IPS-NIHi11 (cell line): ENCODE results near the gene RAD51C.
A peak's percentile ranks its signal among the peaks of the same experiment; 100 is the strongest.
"Not testable (repeated sequence)": the region's sequence is repeated elsewhere in the genome, so short reads cannot be mapped to it uniquely, and the experiment has no call there.

ENCODE experiments used
- DNase-seq: peaks from one replicate; pipeline ENCODE4 v3.0.0; 2012; ENCODE audit warnings: mixed read lengths, low spot score

RAD51C gene

DNA sequence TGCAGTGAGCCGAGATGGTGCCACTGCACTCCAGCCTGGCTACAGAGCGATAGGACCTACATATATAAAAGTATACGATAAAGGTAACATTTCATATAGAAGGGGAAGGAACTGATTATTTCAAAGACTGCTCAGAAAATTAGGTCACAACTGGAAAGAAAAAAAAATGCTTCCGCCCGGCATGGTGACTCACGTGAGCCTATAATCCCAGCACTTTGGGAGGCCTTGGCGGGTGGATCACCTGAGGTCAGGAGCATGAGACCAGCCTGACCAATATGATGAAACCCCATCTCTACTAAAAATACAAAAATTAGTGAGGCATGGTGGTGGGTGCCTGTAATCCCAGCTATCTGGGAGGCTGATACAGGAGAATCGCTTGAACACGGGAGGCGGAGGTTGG lies 8.4 kb upstream of the RAD51C start:
- no peak for DNase-seq

DNA sequence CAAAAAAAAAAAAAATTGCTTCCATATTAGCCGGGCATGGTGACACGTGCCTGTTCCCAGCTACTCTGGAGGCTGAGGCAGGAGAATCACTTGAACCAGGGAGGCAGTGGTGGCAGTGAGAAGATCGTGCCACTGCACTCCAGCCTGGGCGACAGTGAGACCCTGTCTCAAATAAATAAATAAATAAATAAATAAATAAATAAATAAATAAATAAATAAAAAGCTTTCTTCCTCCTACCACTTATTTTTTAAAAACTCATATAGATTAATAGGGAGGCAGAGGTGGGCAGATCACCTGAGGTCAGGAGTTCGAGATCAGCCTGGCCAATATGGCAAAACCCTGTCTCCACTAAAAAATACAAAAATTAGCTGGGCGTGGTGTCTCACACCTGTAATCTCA lies 7.9 kb upstream of the RAD51C start:
- not testable (repeated sequence) for DNase-seq

DNA sequence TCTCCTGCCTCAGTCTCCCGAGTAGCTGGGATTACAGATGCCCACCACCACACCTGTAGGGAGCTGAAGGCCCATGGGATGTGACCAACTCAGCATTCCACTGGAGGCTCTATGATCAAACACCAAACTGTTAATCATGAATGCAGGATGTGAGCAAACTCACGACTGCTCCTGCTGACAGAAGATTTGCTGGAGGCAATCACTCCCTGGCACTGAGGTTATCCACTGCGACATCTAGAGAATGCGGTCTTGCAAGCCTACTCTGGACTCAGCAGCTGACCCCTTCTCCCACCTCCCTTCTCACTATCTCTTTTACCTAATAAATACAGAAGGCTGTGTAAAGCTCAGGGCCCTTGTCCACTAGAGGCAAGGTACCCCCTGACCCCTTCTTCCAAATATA lies 5.4 kb upstream of the RAD51C start:
- DNase-seq = no peak

DNA sequence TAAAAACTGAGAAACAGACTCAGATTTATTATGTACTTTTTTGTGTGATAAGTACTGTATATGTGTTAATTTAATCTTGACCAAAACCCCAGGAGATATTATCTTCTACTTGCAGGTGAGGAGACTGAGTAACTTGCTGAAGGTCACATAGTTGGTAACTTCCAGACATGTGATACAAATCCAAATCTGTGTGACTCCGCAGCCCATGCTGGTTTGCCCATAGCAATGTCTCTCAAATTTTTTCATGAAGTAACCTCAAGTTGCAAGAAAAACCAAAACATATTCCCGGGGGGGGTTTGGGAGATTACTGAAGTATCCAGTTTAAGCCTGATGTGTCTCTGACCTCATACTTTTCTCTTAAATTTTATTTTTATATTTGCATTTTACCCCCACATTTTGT lies 3.9 kb upstream of the RAD51C start:
- DNase-seq = no peak

DNA sequence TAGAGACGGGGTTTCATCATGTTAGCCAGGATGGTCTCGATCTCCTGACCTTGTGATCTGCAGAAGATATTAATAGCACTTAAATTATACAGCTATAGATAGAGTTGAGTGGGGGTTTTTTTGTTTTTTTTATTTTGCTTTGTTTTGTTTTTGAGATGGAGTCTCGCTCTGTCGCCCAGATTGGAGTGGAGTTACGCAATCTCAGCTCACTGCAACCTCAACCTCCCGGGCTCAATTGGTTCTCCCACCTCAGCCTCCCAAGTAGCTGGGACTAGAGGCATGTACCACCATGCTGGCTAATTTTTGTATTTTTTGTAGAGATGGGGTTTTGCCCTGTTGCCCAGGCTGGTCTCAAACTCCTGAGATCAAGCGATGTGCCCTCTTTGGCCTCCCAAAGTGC lies 2.4 kb upstream of the RAD51C start:
- not testable (repeated sequence) for DNase-seq

DNA sequence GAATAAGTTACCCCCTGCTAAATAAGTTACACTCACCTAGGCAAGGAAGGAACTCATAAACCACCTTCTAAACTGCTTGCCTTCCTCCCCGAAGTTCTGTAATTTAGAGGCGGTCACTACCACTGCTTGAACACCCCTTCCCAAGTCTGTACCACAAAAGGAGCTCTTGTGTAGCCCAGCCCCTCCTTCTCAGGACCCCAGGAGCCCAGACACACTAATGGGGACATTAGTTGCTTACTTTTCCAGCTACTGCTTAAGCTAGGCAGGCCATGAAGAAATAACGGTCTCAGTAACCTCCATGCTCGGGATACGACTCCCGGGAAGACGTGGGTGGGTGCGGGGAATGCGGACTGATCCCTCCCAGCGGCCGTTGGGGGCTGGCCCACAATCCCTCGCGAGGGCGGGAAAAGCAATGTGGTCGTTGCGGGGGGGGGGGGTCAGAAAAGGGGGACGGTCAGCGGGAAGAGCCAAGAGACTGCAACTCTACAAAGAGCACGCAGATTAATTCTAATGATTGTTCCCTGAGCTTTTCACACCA lies 632 bp upstream of the RAD51C start, which contains the start of gene TEX14:
TSS of gene TEX14 (minus strand) at position 345 of the 538 bp plus-strand sequence. CDS start 40,044 bp downstream, outside the sequence.
- DNase-seq = no peak

DNA sequence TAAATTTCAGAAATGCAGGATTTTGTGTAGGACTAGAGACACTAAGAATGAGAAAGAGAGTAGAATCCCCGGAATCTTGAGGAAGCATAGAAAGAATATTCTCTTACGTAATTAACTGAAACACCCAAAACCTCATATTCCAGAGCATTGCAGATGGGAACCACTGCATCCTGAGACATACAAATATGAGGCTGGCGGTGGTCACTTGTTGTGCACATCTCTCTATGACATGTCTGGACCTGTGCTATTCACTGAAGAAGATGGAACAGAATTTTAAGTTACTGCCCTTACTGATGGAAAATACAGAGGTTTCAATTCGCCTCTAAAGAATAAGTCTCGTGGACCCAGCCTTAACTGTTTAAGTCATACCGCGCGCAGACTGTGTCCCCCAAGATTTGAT lies 806 bp downstream of the RAD51C start:
- no peak for DNase-seq

DNA sequence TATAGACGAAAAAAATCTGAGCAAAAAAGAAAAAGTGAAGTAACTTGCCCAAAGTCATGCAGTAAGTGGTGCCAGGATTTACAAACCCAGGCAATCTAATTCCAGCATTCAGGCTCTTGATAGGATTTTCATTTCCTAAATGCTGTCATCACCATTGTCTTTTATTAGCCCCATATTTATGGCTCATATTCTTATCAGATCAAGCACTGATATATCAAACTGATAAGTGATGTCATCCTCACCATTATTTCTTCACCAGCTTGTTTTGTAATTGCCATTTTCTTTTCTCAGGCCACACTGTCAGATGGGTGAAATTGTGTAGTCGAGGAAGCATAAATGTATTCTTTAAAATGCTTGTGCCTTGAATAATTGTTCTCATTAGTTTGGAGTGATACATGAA lies 1.3 kb downstream of the RAD51C start:
- no peak for DNase-seq

DNA sequence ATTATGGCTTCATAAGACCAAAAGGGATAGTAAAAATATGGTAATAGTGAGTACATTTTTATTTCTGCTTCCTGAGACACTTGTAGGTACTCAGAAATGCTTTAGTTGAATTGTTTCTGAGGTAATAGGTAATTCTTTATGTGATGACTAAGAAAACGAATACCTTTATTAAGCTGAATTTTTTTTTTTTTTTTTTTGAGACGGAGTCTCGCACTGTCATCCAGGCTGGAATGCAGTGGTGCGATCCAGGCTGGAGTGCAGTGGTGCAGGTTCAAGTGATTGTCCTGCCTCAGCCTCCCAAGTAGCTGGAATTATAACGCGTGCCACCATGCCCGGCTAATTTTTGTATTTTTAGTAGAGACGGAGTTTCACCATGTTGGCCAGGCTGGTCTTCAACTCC lies 1.9 kb downstream of the RAD51C start:
- DNase-seq = no peak

DNA sequence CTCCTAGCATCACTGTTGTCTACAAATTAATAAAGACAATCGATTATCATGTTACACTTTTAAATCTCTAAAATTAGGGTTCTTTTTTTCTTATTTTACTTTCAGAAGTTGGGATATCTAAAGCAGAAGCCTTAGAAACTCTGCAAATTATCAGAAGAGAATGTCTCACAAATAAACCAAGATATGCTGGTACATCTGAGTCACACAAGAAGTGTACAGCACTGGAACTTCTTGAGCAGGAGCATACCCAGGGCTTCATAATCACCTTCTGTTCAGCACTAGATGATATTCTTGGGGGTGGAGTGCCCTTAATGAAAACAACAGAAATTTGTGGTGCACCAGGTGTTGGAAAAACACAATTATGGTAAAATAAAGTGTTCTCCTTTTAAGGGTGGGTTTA lies 2.4 kb downstream of the RAD51C start:
- DNase-seq = no peak

DNA sequence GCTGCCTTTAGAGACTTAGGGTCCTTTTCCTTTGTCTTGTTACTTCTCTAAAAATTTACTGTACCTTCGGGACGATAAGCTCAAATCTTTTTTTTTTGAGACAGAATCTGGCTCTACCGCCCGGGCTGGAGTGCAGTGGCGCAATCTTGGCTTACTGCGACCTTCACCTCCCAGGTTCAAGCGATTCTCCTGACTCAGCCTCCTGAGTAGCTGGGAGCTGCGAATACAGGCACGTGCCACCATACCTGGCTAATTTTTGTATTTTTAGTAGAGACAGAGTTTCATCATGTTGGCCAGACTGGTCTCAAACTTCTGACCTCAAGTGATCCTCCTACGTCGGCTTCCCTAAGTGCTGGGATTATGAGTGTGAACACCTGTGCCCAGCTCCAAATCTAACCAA lies 7.4 kb downstream of the RAD51C start:
- DNase-seq = no peak

DNA sequence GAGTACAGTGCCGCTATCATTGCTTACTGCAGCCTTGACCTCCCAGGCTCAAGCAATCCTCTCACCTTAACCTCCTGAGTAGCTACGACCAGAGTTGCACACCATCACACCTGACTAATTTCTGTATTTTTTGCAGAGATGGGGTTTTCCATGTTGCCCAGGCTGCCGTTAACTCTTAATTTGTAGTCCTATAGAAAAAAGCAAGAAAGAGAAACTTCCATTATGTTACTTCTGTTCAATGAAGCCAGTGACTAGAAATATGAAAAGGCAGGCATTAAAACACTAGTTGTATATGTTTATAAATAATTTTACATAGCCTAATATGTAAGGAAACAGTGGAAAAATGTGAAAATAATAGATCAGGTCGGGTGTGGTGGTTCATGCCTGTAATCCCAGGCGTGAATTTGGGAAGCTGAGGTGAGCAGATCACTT lies 9.7 kb downstream of the RAD51C start:
- DNase-seq = no peak

DNA sequence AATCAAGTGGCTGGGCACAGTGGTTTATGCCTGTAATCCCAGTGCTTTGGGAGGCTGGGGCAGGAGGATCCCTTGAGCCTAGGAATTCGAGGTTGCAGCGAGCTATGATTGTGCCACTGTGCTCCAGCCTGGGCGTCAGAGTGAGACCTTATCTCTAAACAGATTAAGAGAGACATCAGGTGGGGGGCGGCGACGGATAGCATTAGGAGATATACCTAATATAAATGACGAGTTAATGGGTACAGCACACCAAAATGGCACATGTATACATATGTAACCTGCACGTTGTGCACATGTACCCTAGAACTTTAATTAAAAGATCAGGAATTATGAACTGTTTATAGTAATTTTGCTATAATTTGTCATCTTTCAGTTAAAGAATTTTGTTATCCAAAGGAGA lies 10.3 kb downstream of the RAD51C start:
- DNase-seq = no peak

DNA sequence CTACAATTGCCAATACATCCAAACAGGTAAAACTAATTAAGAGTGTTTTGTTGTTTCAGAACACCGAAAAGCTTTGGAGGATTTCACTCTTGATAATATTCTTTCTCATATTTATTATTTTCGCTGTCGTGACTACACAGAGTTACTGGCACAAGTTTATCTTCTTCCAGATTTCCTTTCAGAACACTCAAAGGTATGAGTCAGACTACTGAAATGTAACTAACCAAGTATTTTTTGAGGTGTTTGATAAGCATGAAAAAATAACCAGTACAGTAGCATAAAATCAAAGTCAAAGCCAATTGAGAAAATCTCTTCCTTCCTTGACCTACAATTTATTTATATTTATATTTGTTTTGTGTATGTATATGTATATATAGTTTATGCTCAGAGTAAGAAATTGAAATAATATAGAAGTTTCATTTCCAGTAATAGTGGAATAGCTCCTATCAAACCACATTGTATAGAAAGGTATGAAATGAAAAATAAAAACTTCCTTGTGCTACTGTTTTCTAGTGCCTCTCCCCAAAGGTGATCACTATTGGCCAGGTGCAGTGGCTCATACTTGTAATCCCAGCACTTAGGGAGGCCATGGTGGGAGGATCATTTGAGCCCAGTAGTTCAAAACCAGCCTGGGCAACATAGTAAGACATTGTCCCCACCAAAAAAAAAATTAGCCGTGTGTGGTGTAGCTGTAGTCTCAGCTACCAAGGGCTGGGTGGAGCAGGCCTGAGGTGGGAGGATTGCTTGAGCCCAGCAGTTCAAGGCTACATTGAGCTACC lies 10.9 kb downstream of the RAD51C start:
- no peak for DNase-seq

DNA sequence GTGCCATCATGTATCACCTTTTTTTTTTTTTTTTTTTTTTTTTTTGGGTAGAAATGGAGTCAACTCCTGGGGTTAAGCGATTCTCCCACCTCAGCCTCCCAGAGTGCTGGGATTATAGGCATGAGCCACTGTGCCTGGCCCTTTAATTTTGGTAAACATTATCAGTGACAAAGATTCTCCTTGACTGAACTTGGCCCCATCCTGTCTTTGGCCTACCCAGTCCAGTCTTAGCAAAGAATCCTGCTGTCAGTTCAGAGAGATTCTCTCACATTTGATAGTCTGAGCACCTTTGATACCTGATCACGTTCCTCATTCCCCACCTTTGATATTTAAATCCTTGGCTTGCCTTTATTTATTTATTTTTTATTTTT lies 11.5 kb downstream of the RAD51C start:
- no peak for DNase-seq

DNA sequence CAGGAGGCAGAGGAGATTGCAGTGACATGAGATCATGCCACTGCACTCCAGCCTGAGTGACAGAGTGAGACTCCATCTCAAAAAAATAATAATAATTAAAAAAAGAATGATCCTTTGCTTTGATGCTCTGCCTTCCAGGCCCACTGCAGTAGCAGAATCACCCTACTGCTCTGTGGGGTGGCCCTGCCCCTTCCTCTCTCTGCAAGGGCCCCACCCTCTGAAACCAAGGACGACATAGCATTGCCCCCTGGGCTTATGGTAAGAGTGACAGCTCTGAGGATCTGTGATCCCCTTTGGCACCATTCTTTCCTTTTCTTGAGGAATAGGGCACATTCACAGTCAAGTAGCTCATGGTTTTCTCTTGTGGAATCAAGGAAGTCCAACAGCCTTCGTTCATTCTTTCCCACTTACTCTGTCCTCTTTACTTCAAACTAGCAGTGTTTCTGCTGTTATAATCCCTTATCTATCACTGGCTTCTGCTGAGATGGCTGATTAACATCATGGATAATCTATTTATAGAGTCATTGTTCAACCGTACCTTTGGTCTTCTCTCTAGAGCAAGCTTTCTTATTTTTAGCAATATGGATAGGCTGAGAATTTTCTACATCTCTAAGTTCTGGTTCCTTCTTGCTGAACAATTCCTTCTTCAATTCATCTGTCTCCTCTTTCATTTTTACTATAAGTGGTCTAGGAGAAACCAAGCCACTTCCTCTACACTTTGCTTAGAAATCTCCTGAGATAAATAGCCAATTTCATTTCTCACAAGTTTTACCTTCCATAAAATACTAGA lies 14.1 kb downstream of the RAD51C start:
- DNase-seq = no peak

DNA sequence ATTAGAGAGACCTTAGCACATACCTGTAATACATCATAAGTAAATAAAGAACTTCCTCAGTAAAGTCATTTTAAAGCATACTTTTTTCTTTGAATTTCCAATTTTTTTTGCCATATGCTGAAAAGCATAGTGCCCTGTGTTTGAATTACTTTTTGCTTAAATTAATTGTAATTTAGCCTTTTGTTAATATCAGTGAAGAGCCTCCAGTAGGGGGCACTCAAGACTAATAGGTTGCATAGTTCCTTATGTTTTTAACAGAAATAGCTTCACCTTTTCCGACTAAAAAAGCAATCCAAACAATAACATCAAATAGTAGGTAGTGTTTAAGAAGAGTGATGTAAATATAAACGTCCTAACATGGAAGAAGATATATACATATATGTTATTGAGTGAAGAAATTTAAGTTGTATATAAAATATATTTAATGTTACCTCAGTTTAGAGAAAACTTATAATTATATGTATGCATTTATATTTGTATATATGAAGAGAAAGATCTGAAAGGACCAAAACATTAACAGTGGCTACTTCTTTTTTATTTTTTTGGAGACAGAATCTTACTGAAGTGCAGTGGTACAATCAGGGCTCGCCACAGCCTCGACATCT lies 18.6 kb downstream of the RAD51C start:
- peak; percentile 50 for DNase-seq

DNA sequence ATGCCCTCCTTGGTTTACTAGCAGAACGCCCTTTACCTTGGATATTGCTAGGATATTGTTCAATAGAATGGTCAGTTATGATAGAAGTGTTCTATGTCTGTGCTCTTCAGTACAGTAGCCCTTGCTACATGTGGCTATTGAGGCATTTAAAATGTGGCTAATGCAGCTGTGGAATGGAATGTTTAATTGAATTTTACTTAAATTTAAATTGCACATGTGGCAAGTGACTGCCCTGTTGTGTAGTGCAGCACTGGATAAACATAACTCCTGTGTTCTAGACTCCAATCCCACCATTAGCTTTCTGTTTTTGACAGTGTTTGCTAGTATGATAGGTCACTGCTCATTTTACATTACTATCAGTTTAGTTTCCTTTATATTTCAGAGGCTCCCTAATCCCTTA lies 29.9 kb downstream of the RAD51C start:
- DNase-seq = no peak

DNA sequence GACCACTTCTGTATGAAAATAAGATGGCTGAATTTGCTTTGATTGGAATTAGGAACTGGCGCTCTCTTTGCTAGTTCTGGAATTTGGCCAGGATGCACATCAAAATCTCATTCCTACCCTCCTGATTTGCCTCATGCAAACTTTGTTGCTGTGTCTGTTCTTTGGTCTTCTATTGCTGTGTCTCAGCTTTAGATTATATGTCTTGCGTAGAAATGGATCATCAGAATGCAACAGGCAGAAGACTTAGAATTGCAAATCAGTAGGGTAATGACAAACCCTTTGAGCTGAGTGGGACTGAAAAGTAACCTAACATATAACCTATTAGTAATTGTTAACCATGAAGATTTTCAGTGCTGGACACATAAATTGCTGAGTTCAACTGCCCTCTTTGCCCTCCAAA lies 30.3 kb downstream of the RAD51C start:
- DNase-seq = no peak

DNA sequence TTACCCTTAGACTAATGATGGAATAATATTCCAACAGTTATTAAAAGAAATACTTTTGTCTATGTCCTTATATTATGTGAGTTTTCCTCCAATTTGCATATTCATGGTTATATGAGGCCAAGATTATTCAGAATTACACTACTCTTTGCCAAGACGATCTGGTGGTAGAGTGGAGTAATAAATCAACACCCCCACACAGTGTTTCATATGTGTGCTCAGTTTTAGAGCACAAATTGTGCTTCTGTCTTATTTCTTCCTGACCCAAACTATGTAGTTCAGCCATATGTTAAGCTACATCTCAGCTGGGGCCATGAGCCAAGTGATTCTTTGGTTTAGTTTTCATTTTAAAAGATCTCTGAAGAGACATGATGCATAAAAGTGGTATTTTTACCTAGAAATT lies 36.4 kb downstream of the RAD51C start:
- DNase-seq = no peak

DNA sequence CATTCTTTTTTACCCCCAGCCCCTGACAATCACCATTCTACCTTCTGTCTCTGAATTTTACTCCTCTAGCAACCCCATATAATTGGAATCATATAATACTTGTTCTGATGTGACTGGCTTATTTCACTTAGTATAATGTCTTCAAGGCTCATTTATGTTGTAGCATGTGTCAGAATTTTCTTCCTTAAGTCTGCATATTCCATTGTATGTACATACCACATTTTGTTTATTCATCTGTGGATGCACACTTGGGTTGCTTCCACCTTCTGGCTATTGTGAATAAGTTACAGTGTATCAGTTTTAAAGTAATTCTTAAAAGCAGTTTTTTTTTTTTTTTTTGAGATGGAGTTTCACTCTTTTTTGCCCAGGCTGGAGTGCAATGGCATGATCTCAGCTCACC lies 38.5 kb downstream of the RAD51C start:
- DNase-seq = no peak

DNA sequence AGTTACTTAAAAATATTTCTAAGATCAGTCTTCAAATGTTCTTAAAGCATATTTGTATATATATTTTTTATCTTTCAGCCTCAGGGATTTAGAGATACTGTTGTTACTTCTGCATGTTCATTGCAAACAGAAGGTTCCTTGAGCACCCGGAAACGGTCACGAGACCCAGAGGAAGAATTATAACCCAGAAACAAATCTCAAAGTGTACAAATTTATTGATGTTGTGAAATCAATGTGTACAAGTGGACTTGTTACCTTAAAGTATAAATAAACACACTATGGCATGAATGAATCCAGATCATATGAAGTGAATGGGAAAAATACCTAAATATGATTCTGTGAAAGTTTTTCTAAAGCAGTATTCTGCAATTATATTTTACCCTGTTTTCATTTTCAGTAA lies 41.6 kb downstream of the RAD51C start:
- DNase-seq = no peak

DNA sequence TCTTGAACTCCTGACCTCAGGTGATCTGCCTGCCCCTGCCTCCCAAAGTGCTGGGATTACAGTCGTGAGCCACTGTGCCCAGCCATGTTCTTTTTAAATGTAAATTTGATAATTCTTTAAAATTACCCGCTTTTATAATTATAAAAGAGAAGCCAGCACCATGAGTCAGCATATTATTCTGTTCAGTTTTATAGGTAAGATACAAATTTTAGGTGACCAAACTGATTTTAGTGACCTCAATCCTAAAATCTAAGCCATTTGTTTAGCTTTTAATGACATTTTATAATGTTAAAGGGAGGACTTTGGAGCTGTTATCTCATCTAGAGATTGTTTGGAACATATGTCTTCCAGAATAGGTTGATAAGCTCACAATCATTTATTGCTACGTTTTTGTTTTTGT lies 42.4 kb downstream of the RAD51C start:
- DNase-seq = no peak
